ENCODE measurements around the gene BTNL3.

Gene BTNL3

GRCh38 chr5:181024245-181025064 lies 35.8 kb downstream of the BTNL3 start:
- 39% methylated on average over 1 of the region's 1 CpG for WGBS
- Histone ChIP-seq H3K27ac (ENCODE audit: low read depth, low read length) (no peak overlapping the region), H3K36me3 (ENCODE audit: insufficient read depth, low read length) (no peaks in the 10 kb centered on the region), H3K27me3 (ENCODE audit: insufficient read depth, low read length) (no peaks in the 10 kb centered on the region), H3K9ac (ENCODE audit: low read depth, low read length) (no peak overlapping the region), H3K4me1 (ENCODE audit: insufficient read depth, low read length) (no peaks in the 10 kb centered on the region), H3K4me3 (ENCODE audit: low read length) (no peak overlapping the region), H3K9me3 (ENCODE audit: insufficient read depth, low read depth, low read length) (peaks cover 49% of the 10 kb centered on the region)

- Histone ChIP-seq H3K4me1 (ENCODE audit: insufficient read depth, low read length) (no peaks in the 10 kb centered on the region), H3K4me3 (ENCODE audit: low read length) (peak overlapping the region; percentile 32), H3K9ac (ENCODE audit: low read depth, low read length) (no peak overlapping the region), H3K36me3 (ENCODE audit: insufficient read depth, low read length) (no peaks in the 10 kb centered on the region), H3K27ac (ENCODE audit: low read depth, low read length) (no peak overlapping the region), H3K27me3 (ENCODE audit: insufficient read depth, low read length) (no peaks in the 10 kb centered on the region), H3K9me3 (ENCODE audit: insufficient read depth, low read depth, low read length) (peaks cover 33% of the 10 kb centered on the region)
- 80% methylated on average over 10 of the region's 11 CpGs for WGBS
Observed at GRCh38 chr5:181027452-181028031, 38.9 kb downstream of the BTNL3 start.

- H3K27me3 ChIP-seq (ENCODE audit: insufficient read depth, low read length) = no peaks in the 10 kb centered on the region
- H3K9ac ChIP-seq (ENCODE audit: low read depth, low read length) = no peak overlapping the region
- H3K4me3 ChIP-seq (ENCODE audit: low read length) = peak overlapping the region; percentile 32
- peaks cover 29% of the 10 kb centered on the region for H3K9me3 ChIP-seq (ENCODE audit: insufficient read depth, low read depth, low read length)
- H3K27ac ChIP-seq (ENCODE audit: low read depth, low read length) = no peak overlapping the region
- H3K36me3 ChIP-seq (ENCODE audit: insufficient read depth, low read length) = no peaks in the 10 kb centered on the region
- no peaks in the 10 kb centered on the region for H3K4me1 ChIP-seq (ENCODE audit: insufficient read depth, low read length)
- 81% methylated on average over 26 of the region's 26 CpGs for WGBS
Observed at GRCh38 chr5:181028032-181028819, 39.6 kb downstream of the BTNL3 start.

GRCh38 chr5:181031716-181032115 lies 43.1 kb downstream of the BTNL3 start:
- 86% methylated on average over 3 of the region's 3 CpGs for WGBS
- Histone ChIP-seq H3K9me3 (ENCODE audit: insufficient read depth, low read depth, low read length) (peaks cover 26% of the 10 kb centered on the region; the same call in 1 of the 2 replicates), H3K27ac (ENCODE audit: low read depth, low read length) (no peak overlapping the region), H3K4me1 (ENCODE audit: insufficient read depth, low read length) (no peaks in the 10 kb centered on the region), H3K36me3 (ENCODE audit: insufficient read depth, low read length) (no peaks in the 10 kb centered on the region), H3K27me3 (ENCODE audit: insufficient read depth, low read length) (no peaks in the 10 kb centered on the region), H3K4me3 (ENCODE audit: low read length) (no peak overlapping the region), H3K9ac (ENCODE audit: low read depth, low read length) (no peak overlapping the region)

GRCh38 chr5:181035991-181036815 lies 47.6 kb downstream of the BTNL3 start:
- Histone ChIP-seq H3K9me3 (ENCODE audit: insufficient read depth, low read depth, low read length) (peaks cover 27% of the 10 kb centered on the region; the same call in 1 of the 2 replicates), H3K4me3 (ENCODE audit: low read length) (no peak overlapping the region), H3K4me1 (ENCODE audit: insufficient read depth, low read length) (no peaks in the 10 kb centered on the region), H3K36me3 (ENCODE audit: insufficient read depth, low read length) (no peaks in the 10 kb centered on the region), H3K9ac (ENCODE audit: low read depth, low read length) (no peak overlapping the region), H3K27ac (ENCODE audit: low read depth, low read length) (no peak overlapping the region), H3K27me3 (ENCODE audit: insufficient read depth, low read length) (no peaks in the 10 kb centered on the region)
- 79% methylated on average over 20 of the region's 20 CpGs for WGBS

- peaks cover 21% of the 10 kb centered on the region; the same call in 1 of the 2 replicates for H3K9me3 ChIP-seq (ENCODE audit: insufficient read depth, low read depth, low read length)
- no peak overlapping the region for H3K9ac ChIP-seq (ENCODE audit: low read depth, low read length)
- WGBS = 72% methylated on average over 13 of the region's 13 CpGs
- no peaks in the 10 kb centered on the region for H3K4me1 ChIP-seq (ENCODE audit: insufficient read depth, low read length)
- H3K27ac ChIP-seq (ENCODE audit: low read depth, low read length) = no peak overlapping the region
- H3K36me3 ChIP-seq (ENCODE audit: insufficient read depth, low read length) = no peaks in the 10 kb centered on the region
- no peak overlapping the region for H3K4me3 ChIP-seq (ENCODE audit: low read length)
- no peaks in the 10 kb centered on the region; the same call in 1 of the 2 replicates for H3K27me3 ChIP-seq (ENCODE audit: insufficient read depth, low read length)
Observed at GRCh38 chr5:181036816-181037364, 48.2 kb downstream of the BTNL3 start.

GRCh38 chr5:181037365-181037861 lies 48.8 kb downstream of the BTNL3 start:
- H3K9me3 ChIP-seq (ENCODE audit: insufficient read depth, low read depth, low read length) = peaks cover 21% of the 10 kb centered on the region; the same call in 1 of the 2 replicates
- WGBS = 56% methylated on average over 4 of the region's 4 CpGs
- H3K9ac ChIP-seq (ENCODE audit: low read depth, low read length) = no peak overlapping the region
- no peaks in the 10 kb centered on the region for H3K36me3 ChIP-seq (ENCODE audit: insufficient read depth, low read length)
- no peaks in the 10 kb centered on the region for H3K4me1 ChIP-seq (ENCODE audit: insufficient read depth, low read length)
- H3K27ac ChIP-seq (ENCODE audit: low read depth, low read length) = no peak overlapping the region
- H3K27me3 ChIP-seq (ENCODE audit: insufficient read depth, low read length) = no peaks in the 10 kb centered on the region; the same call in 1 of the 2 replicates
- no peak overlapping the region for H3K4me3 ChIP-seq (ENCODE audit: low read length)

GRCh38 chr5:181039471-181039870 lies 50.8 kb downstream of the BTNL3 start:
- WGBS = 70% methylated on average over 8 of the region's 8 CpGs
- H3K9ac ChIP-seq (ENCODE audit: low read depth, low read length) = no peak overlapping the region
- peaks cover 16% of the 10 kb centered on the region; the same call in 1 of the 2 replicates for H3K9me3 ChIP-seq (ENCODE audit: insufficient read depth, low read depth, low read length)
- no peaks in the 10 kb centered on the region; the same call in 1 of the 2 replicates for H3K27me3 ChIP-seq (ENCODE audit: insufficient read depth, low read length)
- H3K4me3 ChIP-seq (ENCODE audit: low read length) = no peak overlapping the region
- no peaks in the 10 kb centered on the region for H3K36me3 ChIP-seq (ENCODE audit: insufficient read depth, low read length)
- no peaks in the 10 kb centered on the region for H3K4me1 ChIP-seq (ENCODE audit: insufficient read depth, low read length)
- no peak overlapping the region for H3K27ac ChIP-seq (ENCODE audit: low read depth, low read length)

- no peaks in the 10 kb centered on the region for H3K36me3 ChIP-seq (ENCODE audit: insufficient read depth, low read length)
- no peaks in the 10 kb centered on the region; the same call in 1 of the 2 replicates for H3K27me3 ChIP-seq (ENCODE audit: insufficient read depth, low read length)
- WGBS = 73% methylated on average over 17 of the region's 17 CpGs
- no peak within 1 kb of the TSS for H3K4me3 ChIP-seq (ENCODE audit: low read length)
- no peak within 1 kb of the TSS for H3K9ac ChIP-seq (ENCODE audit: low read depth, low read length)
- H3K9me3 ChIP-seq (ENCODE audit: insufficient read depth, low read depth, low read length) = peaks cover 20% of the 10 kb centered on the region; the same call in 1 of the 2 replicates
- H3K4me1 ChIP-seq (ENCODE audit: insufficient read depth, low read length) = no peaks in the 10 kb centered on the region
- H3K27ac ChIP-seq (ENCODE audit: low read depth, low read length) = no peak within 1 kb of the TSS
Observed at GRCh38 chr5:181039931-181040630, 51.4 kb downstream of the BTNL3 start, which contains the start of gene BTNL9. Gene BTNL9 (plus strand): TSS chr5:181040266. CDS start chr5:181045490, 5,224 bp downstream.

GRCh38 chr5:181040631-181040945 lies 51.9 kb downstream of the BTNL3 start:
- Histone ChIP-seq H3K27ac (ENCODE audit: low read depth, low read length) (no peak overlapping the region), H3K36me3 (ENCODE audit: insufficient read depth, low read length) (no peaks in the 10 kb centered on the region), H3K27me3 (ENCODE audit: insufficient read depth, low read length) (no peaks in the 10 kb centered on the region; the same call in 1 of the 2 replicates), H3K4me1 (ENCODE audit: insufficient read depth, low read length) (no peaks in the 10 kb centered on the region), H3K9ac (ENCODE audit: low read depth, low read length) (no peak overlapping the region), H3K9me3 (ENCODE audit: insufficient read depth, low read depth, low read length) (peaks cover 23% of the 10 kb centered on the region), H3K4me3 (ENCODE audit: low read length) (no peak overlapping the region)
- WGBS = 86% methylated on average over 8 of the region's 8 CpGs

Data from HUES64 (cell line).